ENCODE data around the gene ASPSCR1. TPM values are rescaled to one million over a fixed set of nuclear protein-coding genes. Genes with fewer than 3 reads are reported as not detected.

ASPSCR1 gene
- total and polyA plus RNA-seq, 2 of the 13 experiments (the other 11 are each of a cell fraction or from before 2014, with no cell fraction given): 274 to 314 TPM

DNA sequence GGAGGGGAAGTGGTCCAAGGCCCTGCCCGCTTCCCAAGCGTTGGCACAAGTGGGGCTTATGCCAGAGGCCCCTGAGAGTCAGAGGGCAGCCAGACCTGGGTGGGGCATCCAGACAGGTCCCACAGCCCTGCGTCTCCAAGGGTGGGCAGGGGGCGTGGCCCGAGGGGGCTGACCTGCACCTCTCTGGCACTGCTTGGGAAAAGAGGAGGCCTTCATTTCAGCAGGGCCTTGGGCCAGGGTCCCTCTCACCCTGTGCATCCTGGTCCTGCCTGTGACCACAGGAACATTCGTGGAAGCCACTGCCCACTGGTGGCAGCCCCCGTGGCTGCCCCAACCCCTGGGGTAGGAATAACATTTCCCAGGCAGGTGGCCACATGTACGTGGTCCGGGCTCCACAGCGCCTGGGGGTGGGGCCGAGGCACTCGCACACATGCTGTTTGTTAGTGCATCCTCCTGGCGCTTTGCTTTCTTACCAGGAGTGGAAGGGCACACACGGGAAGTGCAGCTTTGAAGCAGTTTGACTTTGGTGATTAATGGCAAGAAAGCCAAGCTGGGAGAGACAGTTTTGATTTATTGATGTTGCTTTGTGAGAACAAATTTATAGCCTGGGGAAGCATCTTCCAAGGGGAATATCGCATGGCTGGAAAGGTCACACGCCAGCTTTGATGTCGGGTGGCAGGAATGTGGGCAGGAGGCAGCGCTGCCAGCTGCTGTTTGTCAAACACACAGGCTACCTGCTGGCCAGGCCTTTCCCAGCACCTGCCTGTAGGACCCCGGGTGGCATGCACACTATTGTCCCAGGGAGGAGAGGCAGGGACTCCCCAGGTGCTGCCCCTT is 40.9 kb downstream of the ASPSCR1 start (continued):
- TF ChIP-seq CEBPZ (IDR thresholded peaks at IDR 0.05; ENCODE audit: low read length): no peak
- peak; percentile 18 for TF ChIP-seq ASH2L (IDR thresholded peaks at IDR 0.05; ENCODE audit: insufficient read length, low read depth, low read length)
- no peak for TF ChIP-seq SIX4 (CRISPR knock-in tag; IDR thresholded peaks at IDR 0.05)
- no peak for TF ChIP-seq PAXIP1 (CRISPR knock-in tag; conservative IDR thresholded peaks at IDR 0.05)
- TF ChIP-seq ZFP37 (CRISPR knock-in tag; IDR thresholded peaks at IDR 0.05; ENCODE audit: borderline replicate concordance): no peak
- TF ChIP-seq ATAD3A (CRISPR knock-in tag; IDR thresholded peaks at IDR 0.05): no peak
- no peak for TF ChIP-seq ZNF547 (CRISPR knock-in tag; IDR thresholded peaks at IDR 0.05)
- TF ChIP-seq SMAD3 (CRISPR knock-in tag; IDR thresholded peaks at IDR 0.05): 0 out of 2 replicates have a peak, but pooled peaks have one; percentile 28
- TF ChIP-seq ZKSCAN5 (CRISPR knock-in tag; IDR thresholded peaks at IDR 0.05): no peak
- no peak for TF ChIP-seq JUN (CRISPR knock-in tag; IDR thresholded peaks at IDR 0.05)
- no peak for TF ChIP-seq PAWR (CRISPR knock-in tag; IDR thresholded peaks at IDR 0.05; ENCODE audit: borderline replicate concordance)
- TF ChIP-seq, protein P1, sequence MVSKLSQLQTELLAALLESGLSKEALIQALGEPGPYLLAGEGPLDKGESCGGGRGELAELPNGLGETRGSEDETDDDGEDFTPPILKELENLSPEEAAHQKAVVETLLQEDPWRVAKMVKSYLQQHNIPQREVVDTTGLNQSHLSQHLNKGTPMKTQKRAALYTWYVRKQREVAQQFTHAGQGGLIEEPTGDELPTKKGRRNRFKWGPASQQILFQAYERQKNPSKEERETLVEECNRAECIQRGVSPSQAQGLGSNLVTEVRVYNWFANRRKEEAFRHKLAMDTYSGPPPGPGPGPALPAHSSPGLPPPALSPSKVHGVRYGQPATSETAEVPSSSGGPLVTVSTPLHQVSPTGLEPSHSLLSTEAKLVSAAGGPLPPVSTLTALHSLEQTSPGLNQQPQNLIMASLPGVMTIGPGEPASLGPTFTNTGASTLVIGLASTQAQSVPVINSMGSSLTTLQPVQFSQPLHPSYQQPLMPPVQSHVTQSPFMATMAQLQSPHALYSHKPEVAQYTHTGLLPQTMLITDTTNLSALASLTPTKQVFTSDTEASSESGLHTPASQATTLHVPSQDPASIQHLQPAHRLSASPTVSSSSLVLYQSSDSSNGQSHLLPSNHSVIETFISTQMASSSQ (IDR thresholded peaks at IDR 0.05; ENCODE audit: low read depth): no peak
- TF ChIP-seq, protein P1 (CRISPR knock-in tag; IDR thresholded peaks at IDR 0.05; ENCODE audit: borderline replicate concordance): no peak
